NCI-H748 (cell line): ENCODE results near the gene PLCB4.
"Not testable (repeated sequence)": the region's sequence is repeated elsewhere in the genome, so short reads cannot be mapped to it uniquely, and the experiment has no call there.

Experiments
- DNase-seq: peaks from one replicate; lab custom pipeline; 2025; ENCODE audit not compliant: unreplicated experiment; lab: John Stamatoyannopoulos, UW

The PLCB4 gene

DNA sequence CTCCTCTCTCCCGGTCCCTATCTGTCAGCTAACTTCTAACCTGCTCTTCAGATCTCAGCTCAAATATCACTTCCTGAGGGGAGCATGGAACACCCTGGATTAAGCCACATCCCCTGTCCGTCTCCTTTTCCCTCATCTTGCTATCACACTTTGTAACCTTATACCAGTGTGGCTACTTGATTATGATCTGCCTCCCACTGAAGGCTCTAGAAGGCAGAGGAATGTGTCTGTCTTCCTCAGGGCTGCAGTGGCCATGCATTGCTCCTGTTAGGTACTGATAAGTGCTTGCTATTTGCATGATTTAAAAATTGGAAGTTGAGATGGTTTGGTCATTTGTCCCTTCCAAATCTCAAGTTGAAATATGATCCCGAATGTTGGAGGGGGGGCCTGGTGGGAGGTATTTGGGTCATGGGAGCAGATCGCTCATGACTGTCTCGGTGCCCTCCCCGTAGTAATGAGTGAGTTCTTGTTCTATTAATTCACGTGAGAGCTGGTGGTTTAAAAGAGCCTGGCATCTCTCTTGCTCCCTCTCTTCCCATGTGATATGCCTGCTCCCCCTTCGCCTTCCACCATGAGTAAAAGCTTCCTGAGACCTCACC lies 71.4 kb downstream of the PLCB4 start:
- DNase-seq, result no peak

- DNase-seq, result no peak
These were observed 72.2 kb downstream of the PLCB4 start for GRCh38 chr20:9141070-9141469.

- DNase-seq, result no peak
These were observed 73.0 kb downstream of the PLCB4 start for GRCh38 chr20:9141921-9142320.

- no peak for DNase-seq
These were observed 73.9 kb downstream of the PLCB4 start for GRCh38 chr20:9142809-9143208.

- no peak for DNase-seq
These were observed 75.0 kb downstream of the PLCB4 start for GRCh38 chr20:9143926-9144325.

DNA sequence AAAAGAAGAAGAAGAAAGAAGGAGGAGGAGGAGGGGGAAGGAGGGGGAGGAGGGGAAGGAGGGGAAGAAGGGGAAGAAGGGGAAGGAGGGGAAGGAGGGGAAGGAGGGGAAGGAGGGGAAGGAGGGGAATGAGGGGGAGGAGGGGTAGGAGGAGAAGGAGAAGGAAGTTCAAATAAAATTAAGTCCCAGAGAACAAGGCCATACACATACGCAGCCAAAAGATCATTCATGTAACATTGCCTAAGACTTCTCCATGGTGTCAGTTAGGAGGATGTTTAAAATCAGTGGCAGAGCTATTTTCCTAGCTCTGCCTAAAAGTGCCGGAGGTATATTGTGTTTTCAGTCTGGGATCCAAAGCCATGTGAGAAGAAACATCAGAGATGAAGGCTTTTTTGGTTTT lies 75.8 kb downstream of the PLCB4 start:
- no peak for DNase-seq

DNA sequence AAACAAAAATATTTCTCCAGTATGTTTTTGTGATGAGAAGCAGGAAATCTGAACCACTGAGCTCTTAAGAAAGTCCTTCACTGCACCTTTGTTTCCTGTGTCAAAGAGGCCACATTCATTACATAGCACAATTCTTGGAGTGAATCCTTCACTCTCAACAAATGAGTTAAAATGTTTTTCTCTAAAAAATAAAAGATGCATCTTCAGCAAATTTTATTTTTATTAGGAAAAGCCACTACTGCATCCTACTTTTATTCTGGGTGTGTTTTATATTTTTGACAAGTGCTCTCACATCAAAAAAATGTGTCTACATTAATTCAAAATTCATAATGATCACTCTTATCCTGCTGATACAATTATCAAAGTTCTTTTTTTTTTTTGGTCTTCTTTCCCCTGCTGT lies 76.3 kb downstream of the PLCB4 start:
- DNase-seq, result no peak

DNA sequence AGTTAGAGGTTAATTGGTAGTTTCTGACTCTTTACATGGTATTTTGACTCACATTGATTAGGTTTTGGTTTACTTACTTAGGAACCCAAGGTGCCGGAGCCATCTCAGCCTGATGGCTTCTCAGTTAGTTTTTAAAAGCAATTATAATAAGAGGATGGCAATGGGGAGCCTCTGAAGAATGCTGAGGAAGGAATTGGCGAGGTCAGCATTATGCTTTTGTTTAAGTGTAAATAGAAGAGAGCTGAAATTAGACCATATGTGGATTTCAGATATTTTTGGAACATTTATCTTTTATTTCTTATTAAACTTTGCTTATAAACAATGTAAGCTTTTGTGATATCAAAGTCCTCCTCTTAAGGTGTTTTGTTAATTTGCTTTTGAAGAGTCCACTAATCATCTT lies 77.8 kb downstream of the PLCB4 start:
- no peak for DNase-seq

DNA sequence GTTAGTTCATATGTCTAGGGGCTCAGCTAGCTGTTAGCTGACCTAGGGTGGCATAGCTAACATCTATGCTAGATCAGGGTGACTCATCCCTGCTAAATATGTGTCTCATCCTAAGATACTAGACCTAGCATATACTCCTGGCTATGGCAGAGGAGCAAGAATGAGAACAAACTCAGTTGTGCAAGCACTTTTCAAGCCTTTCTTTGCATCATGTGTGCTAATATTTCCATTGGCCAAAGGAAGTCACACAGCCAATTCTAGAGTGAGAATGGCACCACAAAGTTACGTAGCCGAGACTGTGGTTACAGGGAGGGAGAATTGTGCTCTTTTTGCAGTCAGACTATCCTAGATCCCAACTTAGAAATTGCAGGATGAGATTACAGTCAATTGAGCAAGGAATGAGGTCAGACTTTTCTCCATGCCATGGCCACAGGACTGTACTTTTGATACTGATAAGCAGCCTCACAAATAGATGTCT lies 78.7 kb downstream of the PLCB4 start:
- DNase-seq, result no peak

DNA sequence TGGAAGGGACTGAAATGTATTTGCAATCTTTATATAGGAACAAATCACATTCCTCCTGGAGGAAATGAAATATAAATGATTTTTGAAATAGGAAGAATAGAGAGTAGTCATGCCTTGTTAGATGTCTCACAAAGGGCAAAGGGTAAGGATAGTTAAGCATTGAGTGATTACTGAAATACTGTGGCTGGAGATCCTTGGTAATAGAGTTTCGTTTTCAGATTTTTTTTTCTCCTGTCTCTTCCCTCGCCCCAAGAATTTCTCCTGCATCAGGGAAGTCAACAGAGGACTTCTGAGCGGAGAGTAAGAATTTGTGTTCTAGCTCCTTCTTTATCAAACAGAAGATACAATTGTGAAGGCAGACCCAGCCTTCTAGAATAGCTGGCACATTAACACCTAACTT lies 79.4 kb downstream of the PLCB4 start:
- no peak for DNase-seq

- DNase-seq, result no peak
These were observed 80.2 kb downstream of the PLCB4 start for GRCh38 chr20:9149087-9149486.

GRCh38 chr20:9149796-9150195 lies 80.9 kb downstream of the PLCB4 start:
- no peak for DNase-seq

- no peak for DNase-seq
These were observed 81.8 kb downstream of the PLCB4 start for GRCh38 chr20:9150679-9151078.

GRCh38 chr20:9152139-9152538 lies 83.3 kb downstream of the PLCB4 start:
- DNase-seq, result not testable (repeated sequence)

GRCh38 chr20:9154464-9155024 lies 85.7 kb downstream of the PLCB4 start:
- DNase-seq, result no peak

DNA sequence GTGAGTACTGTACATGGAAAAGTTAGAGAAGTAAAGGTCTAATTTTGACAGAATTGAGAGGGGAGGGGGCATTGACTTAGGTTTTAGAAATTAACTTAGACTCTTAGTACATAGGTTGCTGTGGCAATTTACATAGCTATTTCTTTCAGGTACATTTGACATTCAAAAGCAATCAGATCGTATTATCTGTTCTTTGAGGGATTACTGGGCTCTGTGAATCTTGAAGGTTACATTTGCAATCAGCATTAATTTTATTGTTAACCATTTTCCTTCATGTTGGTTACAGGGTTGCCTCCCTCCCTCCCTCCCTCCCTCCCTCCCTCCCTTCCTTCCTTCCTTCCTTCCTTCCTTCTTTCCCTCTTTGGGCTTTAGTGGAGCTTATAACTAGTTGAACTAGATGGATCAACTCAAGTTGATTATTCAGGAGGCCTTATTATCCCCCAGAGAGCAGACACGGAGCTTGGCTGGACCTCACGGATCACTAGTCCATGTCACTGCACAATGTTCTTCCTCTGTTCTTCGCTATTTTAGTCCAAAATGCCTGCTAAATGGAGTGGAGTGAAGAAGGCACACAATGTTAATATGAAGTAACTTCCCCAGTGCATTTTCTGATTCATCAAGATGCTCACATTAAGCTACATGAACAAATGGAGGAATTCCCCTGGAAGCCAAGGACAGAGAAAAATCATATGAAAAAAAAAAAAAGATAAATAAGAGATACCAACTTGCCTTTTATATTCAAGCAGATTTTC lies 87.8 kb downstream of the PLCB4 start:
- DNase-seq, result no peak

GRCh38 chr20:9160331-9160730 lies 91.4 kb downstream of the PLCB4 start:
- DNase-seq, result no peak

- DNase-seq, result no peak
These were observed 91.9 kb downstream of the PLCB4 start for GRCh38 chr20:9160757-9161156.

DNA sequence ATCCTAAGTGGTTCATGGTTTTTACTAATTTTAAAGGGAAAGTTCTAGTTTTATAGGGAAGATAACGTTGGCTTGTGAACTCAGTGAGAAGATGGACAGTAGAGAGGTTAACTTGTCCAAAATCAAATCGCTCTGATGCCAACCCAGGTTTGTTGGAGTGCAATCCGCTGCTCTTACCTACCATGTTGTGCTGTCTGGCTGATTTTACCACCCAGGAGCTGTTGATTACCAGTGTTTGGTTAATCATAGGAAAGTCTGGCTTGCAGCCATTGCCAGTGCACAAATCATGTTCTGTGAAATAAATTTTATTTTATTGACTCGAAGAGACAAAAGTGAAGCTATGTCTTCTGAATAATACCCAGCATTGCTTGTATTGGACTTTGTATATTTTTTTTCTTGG lies 92.4 kb downstream of the PLCB4 start:
- no peak for DNase-seq

GRCh38 chr20:9163251-9163650 lies 94.4 kb downstream of the PLCB4 start:
- DNase-seq, result no peak

DNA sequence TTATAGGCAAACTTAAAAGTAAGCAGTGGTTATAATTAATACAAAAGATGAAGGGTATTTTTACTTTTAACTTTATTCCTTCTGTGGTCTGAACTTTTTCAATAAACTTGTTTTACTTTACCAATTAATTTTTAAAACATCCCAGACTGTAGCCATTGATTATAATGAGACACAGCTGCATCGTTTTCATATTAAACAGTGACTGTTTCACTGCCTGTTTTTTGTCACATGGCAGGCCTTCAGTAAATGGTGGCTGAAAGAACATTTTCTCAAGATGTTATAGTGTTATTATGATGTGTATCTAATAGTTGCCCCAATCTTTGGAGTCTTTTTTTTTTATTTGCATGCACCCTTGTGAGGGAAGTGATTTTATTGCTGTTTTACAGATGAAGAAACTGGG lies 95.1 kb downstream of the PLCB4 start:
- DNase-seq, result no peak

DNA sequence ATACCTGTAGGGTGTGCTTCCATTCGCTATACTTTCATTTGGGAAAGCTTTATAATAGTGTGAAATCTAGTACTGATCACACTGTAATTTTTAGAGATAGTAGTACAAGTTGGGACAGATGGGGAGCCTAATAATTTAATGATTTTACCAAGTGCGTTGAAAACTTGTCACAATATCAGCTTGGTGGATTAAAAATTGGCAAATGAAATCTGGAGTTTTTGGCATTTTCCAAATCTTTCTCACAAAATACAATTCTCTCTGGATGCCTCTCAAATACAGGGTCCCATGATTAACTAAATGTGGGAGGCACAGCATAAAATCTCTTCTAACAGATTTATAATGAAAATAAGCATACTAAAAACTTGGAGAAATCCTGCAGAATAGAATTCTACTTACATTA lies 96.4 kb downstream of the PLCB4 start:
- DNase-seq, result no peak
